NCI-H1105 (cell line): ENCODE data around the gene ADAMTS6.
"Not testable (repeated sequence)": the region's sequence is repeated elsewhere in the genome, so short reads cannot be mapped to it uniquely, and the experiment has no call there.

Experiments used
- DNase-seq: peaks from one replicate; lab custom pipeline; 2025; lab: John Stamatoyannopoulos, UW

The ADAMTS6 gene

GRCh38 chr5:65474130-65474711, 7.5 kb downstream of the ADAMTS6 start:
- no peak for DNase-seq

DNA sequence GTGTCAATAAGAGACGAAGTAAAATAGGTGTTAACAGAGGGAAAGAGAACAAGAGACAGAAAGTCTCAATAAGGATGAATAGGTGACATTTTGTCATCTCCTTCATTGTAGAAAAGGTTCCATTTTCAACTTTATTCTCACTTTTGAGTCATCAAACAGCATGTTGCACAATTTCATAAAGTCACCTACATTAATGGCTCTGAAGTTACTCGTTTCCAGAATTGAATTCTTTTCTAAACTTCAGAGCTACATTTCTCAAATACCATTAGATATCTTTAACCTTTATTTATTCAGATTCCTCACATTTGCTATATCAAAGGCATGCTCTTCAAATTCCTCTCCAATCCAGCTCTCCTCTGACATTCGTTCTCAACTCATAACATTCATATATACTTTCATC, 13.1 kb downstream of the ADAMTS6 start:
- DNase-seq, result no peak

GRCh38 chr5:65462139-65462705, 19.5 kb downstream of the ADAMTS6 start:
- no peak for DNase-seq

- no peak for DNase-seq
Observed at GRCh38 chr5:65461490-65461889, 20.2 kb downstream of the ADAMTS6 start.

GRCh38 chr5:65459995-65460394, 21.7 kb downstream of the ADAMTS6 start:
- no peak for DNase-seq

DNA sequence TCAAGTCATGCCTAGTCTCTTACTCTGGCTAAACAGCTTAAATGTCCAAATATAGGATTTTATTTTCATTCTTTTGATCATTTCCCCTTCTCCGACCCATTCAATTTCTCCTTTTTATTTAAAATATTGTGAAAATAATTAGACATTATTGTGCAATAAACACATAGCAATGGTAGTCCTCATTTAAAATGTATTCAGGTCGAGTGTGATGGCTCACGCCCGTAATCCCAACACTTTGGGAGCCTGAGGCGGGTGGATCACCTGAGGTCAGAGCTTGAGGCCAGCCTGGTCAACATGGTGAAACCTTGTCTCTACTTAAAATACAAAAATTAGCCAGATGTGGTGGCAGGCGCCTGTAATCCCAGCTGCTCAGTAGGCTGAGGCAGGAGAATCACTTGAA, 26.7 kb downstream of the ADAMTS6 start:
- DNase-seq, result no peak

DNA sequence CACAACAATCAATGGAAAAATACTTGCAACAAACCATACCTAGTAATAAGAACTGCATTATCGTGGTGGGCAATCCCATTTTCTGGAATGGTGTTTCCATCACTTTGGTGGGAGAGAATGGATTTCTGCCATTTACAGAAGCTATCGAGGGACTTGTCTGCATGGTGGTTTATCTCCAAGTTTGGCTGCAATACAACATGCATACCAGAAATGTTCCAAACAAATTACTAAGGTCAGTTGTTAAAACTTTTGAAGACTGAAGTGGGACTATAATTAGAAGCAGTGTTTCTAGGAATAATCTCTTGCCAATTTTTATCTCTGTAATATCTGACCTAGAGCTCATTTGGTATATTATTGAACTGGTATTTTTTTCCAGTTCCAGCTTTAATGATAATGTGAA, 30.3 kb downstream of the ADAMTS6 start:
- no peak for DNase-seq

- no peak for DNase-seq
Observed at GRCh38 chr5:65446682-65447081, 35.0 kb downstream of the ADAMTS6 start.

- no peak for DNase-seq
Observed at GRCh38 chr5:65441800-65442199, 39.9 kb downstream of the ADAMTS6 start.

- no peak for DNase-seq
Observed at GRCh38 chr5:65440456-65440855, 41.3 kb downstream of the ADAMTS6 start.

DNA sequence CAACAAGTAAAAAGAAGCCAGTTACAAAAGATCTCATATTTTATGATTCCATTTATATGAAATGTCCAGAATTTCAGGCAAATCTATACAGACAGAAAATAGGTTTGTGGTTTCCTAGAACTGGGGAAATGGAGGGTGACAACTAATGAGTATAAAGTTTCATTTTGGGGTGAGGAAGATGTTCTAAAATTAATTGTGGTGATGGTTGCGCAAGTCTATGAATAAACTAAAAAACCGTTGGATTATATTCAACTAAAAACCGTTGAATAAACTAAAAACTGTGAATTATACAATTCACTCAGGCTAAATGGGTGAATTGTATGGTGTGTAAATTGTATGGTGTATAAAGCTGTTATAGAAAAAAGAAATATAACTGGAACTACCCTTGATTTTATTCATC, 47.6 kb downstream of the ADAMTS6 start:
- DNase-seq, result no peak

DNA sequence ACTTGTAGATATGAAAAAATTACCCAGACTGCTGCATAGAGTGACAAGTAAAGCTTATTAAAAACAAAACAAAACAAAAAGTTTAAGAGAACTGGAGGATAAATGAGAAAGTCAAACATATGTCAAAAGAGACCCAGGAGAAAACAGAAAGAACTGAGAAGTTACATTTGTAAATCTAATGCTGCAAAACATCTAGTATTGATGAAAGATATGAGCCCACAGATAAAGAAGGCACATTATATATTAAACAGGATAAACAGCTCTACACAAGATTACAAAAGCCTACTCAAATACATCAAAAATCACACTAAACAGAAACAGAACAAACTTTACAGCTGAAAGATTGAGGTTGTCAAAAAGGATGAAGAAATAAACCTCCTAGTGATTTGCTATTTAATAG, 55.1 kb downstream of the ADAMTS6 start:
- DNase-seq, result no peak

DNA sequence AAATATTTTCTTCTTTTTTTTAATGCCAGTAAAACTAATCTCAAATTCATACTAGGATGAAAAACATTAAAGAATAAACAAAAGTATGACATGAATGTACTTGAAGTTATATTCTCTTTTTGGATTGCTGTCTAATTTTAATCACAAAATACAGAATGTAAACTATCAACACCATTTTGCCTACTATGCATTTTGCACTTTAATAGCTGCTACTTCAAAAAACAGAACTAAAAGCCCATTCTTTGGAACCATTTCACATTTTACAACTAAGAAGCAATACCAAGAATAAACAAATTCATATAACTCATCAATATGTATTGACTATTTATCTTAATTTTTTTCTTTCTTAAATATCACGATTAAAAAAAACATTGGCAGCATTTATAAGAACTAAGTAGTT, 58.1 kb downstream of the ADAMTS6 start:
- DNase-seq, result no peak

GRCh38 chr5:65418661-65419060, 63.1 kb downstream of the ADAMTS6 start:
- no peak for DNase-seq

- no peak for DNase-seq
Observed at GRCh38 chr5:65413822-65414221, 67.9 kb downstream of the ADAMTS6 start.

- no peak for DNase-seq
Observed at GRCh38 chr5:65412842-65413241, 68.9 kb downstream of the ADAMTS6 start.

DNA sequence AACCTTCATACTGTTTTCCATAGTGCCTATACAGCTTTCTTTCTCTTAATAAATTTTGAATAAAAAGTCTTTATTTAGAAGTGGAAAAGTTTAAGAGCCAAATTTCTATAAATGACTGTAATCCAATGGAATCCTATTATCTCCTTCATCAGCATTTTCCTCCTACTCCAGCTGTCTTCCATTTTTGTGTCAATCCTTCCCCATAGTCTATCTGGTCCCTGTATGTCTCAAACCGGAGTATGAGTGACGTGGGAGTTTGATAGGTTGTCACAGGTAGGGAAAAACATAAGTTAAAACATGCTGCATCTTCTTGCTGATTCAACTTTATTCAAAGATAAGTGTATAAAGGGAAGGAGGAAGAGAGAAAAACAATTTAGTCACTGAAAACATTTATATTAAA, 70.4 kb downstream of the ADAMTS6 start:
- no peak for DNase-seq

- no peak for DNase-seq
Observed at GRCh38 chr5:65395526-65396155, 86.1 kb downstream of the ADAMTS6 start.

DNA sequence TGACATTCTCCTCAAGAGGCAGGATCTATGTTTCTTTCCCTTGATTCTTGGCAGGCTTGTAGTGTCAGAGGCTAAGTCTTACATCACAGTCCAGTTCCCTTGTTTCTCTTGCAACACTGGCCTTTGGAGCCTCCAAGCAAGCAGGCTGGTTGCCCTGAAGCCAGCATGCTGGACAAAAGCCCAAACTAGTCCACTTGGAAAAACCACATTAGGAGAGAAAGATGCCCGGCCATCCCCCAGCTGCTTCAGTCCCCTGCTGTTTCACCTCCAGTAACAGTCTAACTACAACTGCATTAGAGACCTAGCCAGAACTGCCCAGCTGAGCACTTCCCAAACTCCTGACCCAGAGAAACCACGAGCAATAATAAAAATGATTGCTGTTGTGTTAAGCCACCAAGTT, 87.6 kb downstream of the ADAMTS6 start:
- DNase-seq, result no peak

DNA sequence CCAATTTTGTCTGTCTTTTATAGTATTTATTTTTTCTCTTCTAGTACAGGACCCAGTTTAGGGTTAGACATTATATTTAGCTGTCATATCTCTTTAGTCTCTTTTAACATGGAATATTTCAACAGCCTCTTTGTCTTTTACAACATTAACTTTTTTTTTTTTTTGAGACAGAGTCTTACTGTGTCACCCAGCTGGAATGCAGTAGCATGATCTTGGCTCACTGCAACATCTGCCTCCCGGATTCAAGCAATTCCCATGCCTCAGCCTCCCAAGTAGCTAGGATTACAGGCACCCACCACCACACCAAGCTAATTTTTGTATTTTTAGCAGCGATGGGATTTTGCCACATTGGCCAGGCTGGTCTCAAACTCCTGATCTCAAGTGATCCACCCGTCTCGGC, 90.1 kb downstream of the ADAMTS6 start:
- no peak for DNase-seq

DNA sequence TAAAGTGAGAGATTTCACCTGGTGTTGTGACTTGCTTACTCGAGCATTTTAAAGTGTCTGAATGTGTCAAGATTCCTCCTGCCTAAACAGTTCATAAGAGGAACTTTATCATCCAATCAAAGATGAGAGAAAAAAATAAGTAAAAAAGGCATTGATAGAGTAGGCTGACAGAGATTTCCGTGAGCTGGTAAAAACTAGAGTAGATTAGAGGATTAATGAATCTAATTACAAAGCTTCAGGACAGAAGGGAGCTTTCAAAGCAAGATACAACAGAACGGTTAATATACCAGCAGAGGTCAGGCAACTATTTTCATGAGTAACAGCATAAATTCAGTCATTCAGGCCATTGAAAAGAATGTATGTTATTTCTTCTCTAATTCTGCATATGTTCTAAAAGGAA, 91.5 kb downstream of the ADAMTS6 start:
- no peak for DNase-seq

- DNase-seq, result no peak
Observed at GRCh38 chr5:65383859-65384258, 97.9 kb downstream of the ADAMTS6 start.

GRCh38 chr5:65382582-65382981, 99.1 kb downstream of the ADAMTS6 start:
- DNase-seq, result no peak

DNA sequence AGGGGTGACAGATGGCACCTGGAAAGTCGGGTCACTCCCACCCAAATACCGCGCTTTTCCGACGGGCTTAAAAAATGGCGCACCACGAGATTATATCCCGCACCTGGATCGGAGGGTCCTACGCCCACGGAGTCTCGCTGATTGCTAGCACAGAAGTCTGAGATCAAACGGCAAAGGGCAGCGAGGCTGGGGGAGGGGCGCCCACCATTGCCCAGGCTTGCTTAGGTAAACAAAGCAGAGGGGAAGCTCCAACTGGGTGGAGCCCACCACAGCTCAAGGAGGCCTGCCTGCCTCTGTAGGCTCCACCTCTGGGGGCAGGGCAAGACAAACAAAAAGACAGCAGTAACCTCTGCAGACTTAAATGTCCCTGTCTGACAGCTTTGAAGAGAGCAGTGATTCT, 111.2 kb downstream of the ADAMTS6 start:
- not testable (repeated sequence) for DNase-seq
